GM12878 (cell line): ENCODE data around the gene UVRAG.

ENCODE experiments used
- EED ChIP-seq: sonication (generic); IDR thresholded peaks from 2 replicates; pipeline ENCODE4 v1.6.1; 2016; ENCODE audit warnings: antibody characterized with exemption, low read depth
- EGR1 ChIP-seq, 2 experiments: IDR thresholded peaks; 1 replicate in 1 of 2; 2 replicates in 1 of 2; pipeline ENCODE4 v1.6.1; 2011 to 2012; ENCODE audit warnings: low read depth in 2 of 2, low read length in 2 of 2, borderline replicate concordance in 1 of 2, mild to moderate bottlenecking in 1 of 2, moderate library complexity in 1 of 2
- FOS ChIP-seq: IDR thresholded peaks from 3 replicates; pipeline ENCODE4 v1.6.1; 2011; ENCODE audit warnings: borderline replicate concordance; ENCODE audit not compliant: insufficient read length; ENCODE audit errors: extremely low read depth
- HDGF ChIP-seq: fragments of 450-650 bp; IDR thresholded peaks from 2 replicates; pipeline ENCODE4 v1.6.1; 2016; ENCODE audit warnings: antibody characterized with exemption
- JUNB ChIP-seq: IDR thresholded peaks from 2 replicates; pipeline ENCODE4 v1.6.1; 2016; ENCODE audit warnings: antibody characterized with exemption, mild to moderate bottlenecking
- MYC ChIP-seq: IDR thresholded peaks from 2 replicates; pipeline ENCODE4 v1.6.1; 2011; ENCODE audit warnings: mild to moderate bottlenecking, low read length, moderate library complexity, inconsistent platforms; ENCODE audit not compliant: insufficient read depth, insufficient replicate concordance, insufficient read length, severe bottlenecking
- SREBF2 ChIP-seq: IDR thresholded peaks from 2 replicates; pipeline ENCODE4 v1.6.1; 2012; ENCODE audit warnings: mild to moderate bottlenecking, low read length
- ZSCAN29 ChIP-seq: fragments of 450-650 bp; IDR thresholded peaks from 2 replicates; pipeline ENCODE4 v1.6.1; 2017; ENCODE audit warnings: mild to moderate bottlenecking, moderate library complexity
- TF ChIP-seq, protein P1 (sequence below), 3 experiments: IDR thresholded peaks in 2 of 3; conservative IDR thresholded peaks in 1 of 3; 2 replicates each; pipeline ENCODE4 v1.5.1; 2011; ENCODE audit warnings: low read depth in 3 of 3, low read length in 3 of 3, mild to moderate bottlenecking in 3 of 3, control low read depth in 2 of 3, moderate library complexity in 2 of 3, inconsistent platforms in 1 of 3, mixed read lengths in 1 of 3; ENCODE audit not compliant: control insufficient read depth in 2 of 3, insufficient read depth in 1 of 3; ENCODE audit errors: extremely low read depth in 1 of 3

DNA sequence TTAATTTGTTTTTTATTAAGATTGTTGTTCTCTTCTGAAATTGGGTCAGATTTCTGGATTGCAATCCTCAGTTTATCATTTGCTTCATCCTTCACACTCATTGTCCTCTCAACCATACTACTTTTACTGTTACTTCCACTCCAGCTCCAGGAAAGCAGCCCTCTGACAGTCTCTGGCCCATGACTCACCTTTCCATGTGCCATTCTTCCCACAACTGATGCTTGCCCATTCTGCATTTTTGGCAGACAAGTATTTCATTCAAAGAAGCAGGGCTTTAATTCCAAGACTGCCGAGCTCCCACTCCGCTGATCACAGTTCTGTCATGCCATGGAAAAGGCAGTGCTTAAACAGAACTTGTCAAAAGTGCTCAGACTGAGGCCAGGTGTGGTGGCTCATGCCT, 252.1 kb downstream of the UVRAG start:
- TF ChIP-seq, protein P1, sequence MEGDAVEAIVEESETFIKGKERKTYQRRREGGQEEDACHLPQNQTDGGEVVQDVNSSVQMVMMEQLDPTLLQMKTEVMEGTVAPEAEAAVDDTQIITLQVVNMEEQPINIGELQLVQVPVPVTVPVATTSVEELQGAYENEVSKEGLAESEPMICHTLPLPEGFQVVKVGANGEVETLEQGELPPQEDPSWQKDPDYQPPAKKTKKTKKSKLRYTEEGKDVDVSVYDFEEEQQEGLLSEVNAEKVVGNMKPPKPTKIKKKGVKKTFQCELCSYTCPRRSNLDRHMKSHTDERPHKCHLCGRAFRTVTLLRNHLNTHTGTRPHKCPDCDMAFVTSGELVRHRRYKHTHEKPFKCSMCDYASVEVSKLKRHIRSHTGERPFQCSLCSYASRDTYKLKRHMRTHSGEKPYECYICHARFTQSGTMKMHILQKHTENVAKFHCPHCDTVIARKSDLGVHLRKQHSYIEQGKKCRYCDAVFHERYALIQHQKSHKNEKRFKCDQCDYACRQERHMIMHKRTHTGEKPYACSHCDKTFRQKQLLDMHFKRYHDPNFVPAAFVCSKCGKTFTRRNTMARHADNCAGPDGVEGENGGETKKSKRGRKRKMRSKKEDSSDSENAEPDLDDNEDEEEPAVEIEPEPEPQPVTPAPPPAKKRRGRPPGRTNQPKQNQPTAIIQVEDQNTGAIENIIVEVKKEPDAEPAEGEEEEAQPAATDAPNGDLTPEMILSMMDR (IDR thresholded peaks at IDR 0.05 in 2 of 3, conservative IDR thresholded peaks at IDR 0.05 in 1 of 3; ENCODE audit: control insufficient read depth in 2 of 3, extremely low read depth in 1 of 3, insufficient read depth in 1 of 3, low read depth in 3 of 3, low read length in 3 of 3) = no peak
- no peak for TF ChIP-seq ZSCAN29
- no peak for TF ChIP-seq EGR1 (IDR thresholded peaks at IDR 0.05; ENCODE audit: borderline replicate concordance in 1 of 2, low read depth in 2 of 2, low read length in 2 of 2)
- TF ChIP-seq EED = no peak
- no peak for TF ChIP-seq SREBF2
- no peak for TF ChIP-seq MYC
- TF ChIP-seq HDGF = no peak
- TF ChIP-seq FOS = no peak
- no peak for TF ChIP-seq JUNB
